ENCODE data around the gene LDLRAD3. TPM values are rescaled to one million over a fixed set of nuclear protein-coding genes. Genes with fewer than 3 reads are reported as not detected.

LDLRAD3 gene
- total RNA-seq, 1 experiment from 2014 or later: 12.1 TPM

GRCh38 chr11:36165621-36166397, 221.9 kb downstream of the LDLRAD3 start:
- Mint-ChIP-seq H3K27me3 (ENCODE audit: low read depth) (no peaks in the 10 kb centered on the region), H3K27ac (no peak overlapping the region), H3K36me3 (ENCODE audit: insufficient read depth in 1 of 3, low read depth in 3 of 3) (no peaks in the 10 kb centered on the region; a peak in 2 of 7 replicates), H3K4me3 (no peak overlapping the region), H3K4me1 (peaks cover 8 to 12% of the 10 kb centered on the region in 2 experiments), H3K9me3 (no peaks in the 10 kb centered on the region)
- no peak overlapping the region for H3K27ac ChIP-seq (ENCODE audit: insufficient read length, low read depth, low read length)
- no peak overlapping the region for H3K4me2 ChIP-seq (ENCODE audit: insufficient read depth, insufficient read length, low read length)
- no peak overlapping the region for H3K9ac ChIP-seq (ENCODE audit: extremely low read depth, insufficient read length, low read length)
- DNase-seq: no peak
- H3K27me3 ChIP-seq (ENCODE audit: insufficient read depth, low read length): no peaks in the 10 kb centered on the region
- no peak overlapping the region for H2BK5ac ChIP-seq (ENCODE audit: insufficient read length, low read length)
- no peak overlapping the region for H2AFZ ChIP-seq (ENCODE audit: low read length)
- no peak overlapping the region for H4K5ac ChIP-seq (ENCODE audit: insufficient read length, low read depth, low read length)
- H3T11ph ChIP-seq (ENCODE audit: low read length): no peak overlapping the region
- no CpG with 5 or more reads among the region's 3 CpGs for WGBS (ENCODE audit: extremely low coverage, insufficient read length, low lambda C conversion rate)
- H3K56ac ChIP-seq (ENCODE audit: insufficient read length, low read depth, low read length): no peak overlapping the region
- no peak overlapping the region for H3K23ac ChIP-seq (ENCODE audit: insufficient read length, low read depth, low read length)
- H3K18ac ChIP-seq (ENCODE audit: insufficient read length, low read depth, low read length): no peak overlapping the region
- no peak overlapping the region for H2BK20ac ChIP-seq (ENCODE audit: low read depth, low read length, poor library complexity, severe bottlenecking)
- no peaks in the 10 kb centered on the region for H4K20me1 ChIP-seq (ENCODE audit: control insufficient read depth, insufficient read depth, insufficient read length)
- no peak overlapping the region for H4K8ac ChIP-seq (replicated peaks; ENCODE audit: insufficient read length, low read depth, low read length)
- H3K79me2 ChIP-seq (ENCODE audit: insufficient read depth, low read length): no peaks in the 10 kb centered on the region
- H3K4me1 ChIP-seq (ENCODE audit: insufficient read depth, low read length): peaks cover 6% of the 10 kb centered on the region; the same call in 1 of the 2 replicates
- H3K14ac ChIP-seq (ENCODE audit: insufficient read depth, low read length): no peak overlapping the region
- no peak overlapping the region for H2AK5ac ChIP-seq (ENCODE audit: insufficient read length, low read length)
- TF ChIP-seq CTCF (conservative IDR thresholded peaks at IDR 0.05): no peak
- no peaks in the 10 kb centered on the region for H3K9me3 ChIP-seq (ENCODE audit: control insufficient read depth, low read depth, low read length)
- H4K91ac ChIP-seq (ENCODE audit: insufficient read length, low read depth, low read length): no peak overlapping the region
- H2BK12ac ChIP-seq (ENCODE audit: insufficient read length, low read depth, low read length): no peak overlapping the region
- H3K79me1 ChIP-seq (ENCODE audit: insufficient read depth, low read depth, low read length, poor library complexity, severe bottlenecking): no peaks in the 10 kb centered on the region
- no peak overlapping the region for H3K4ac ChIP-seq (ENCODE audit: low read depth, low read length)
- no peaks in the 10 kb centered on the region for H3K23me2 ChIP-seq (ENCODE audit: insufficient read length, low read depth, low read length, poor library complexity, severe bottlenecking)
- H2BK15ac ChIP-seq (ENCODE audit: low read depth, low read length): no peak overlapping the region
- no peak overlapping the region for H2BK120ac ChIP-seq (ENCODE audit: low read depth, low read length, poor library complexity, severe bottlenecking)
